Embryonic facial prominence (tissue), 1 donor: ENCODE data around the gene DUOX2.
"Not testable (repeated sequence)": the region's sequence is repeated elsewhere in the genome, so short reads cannot be mapped to it uniquely, and the experiment has no call there.

Experiments used
- DNase-seq: peaks from one replicate; pipeline ENCODE4 v3.0.0-alpha.2; 2016; ENCODE audit errors: extremely low spot score

DUOX2 gene

DNA sequence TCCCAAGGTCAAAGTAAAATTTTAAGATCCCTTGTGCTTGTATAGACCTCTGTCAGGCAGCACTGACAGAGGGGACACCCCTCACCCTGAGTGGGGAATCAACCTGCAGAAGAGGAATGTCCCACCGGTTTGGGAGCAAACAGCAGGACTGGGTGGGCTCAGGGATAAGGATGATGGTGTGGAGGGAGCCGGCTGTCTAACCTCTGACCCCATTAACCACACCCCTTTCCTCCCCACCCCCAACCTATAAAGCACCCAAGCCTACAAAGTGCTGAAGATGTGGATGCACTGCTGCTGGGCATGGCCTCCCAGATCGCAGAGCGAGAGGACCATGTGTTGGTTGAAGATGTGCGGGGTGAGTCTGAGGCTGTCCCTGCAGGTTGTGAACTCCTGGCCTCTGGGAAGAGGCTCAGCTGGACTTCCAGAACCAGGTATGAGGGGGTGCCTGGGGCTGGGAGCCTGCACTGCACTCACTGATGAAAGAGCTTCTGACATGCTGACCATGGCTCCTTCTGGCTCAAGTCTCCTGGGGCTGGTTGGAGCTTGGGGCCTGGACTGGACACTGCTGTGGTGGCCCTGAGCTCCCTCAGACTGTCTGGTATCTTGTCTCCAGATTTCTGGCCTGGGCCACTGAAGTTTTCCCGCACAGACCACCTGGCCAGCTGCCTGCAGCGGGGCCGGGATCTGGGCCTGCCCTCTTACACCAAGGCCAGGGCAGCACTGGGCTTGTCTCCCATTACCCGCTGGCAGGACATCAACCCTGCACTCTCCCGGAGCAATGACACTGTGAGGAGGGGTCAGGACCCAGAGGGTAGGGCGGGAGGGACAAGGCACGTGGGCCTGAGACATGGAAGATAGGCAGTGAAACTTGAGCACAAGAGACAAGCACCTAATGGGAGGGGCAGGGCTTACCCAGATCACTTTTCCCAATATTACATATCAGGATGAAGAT is 25.1 kb upstream of the DUOX2 start:
- no peak for DNase-seq

DNA sequence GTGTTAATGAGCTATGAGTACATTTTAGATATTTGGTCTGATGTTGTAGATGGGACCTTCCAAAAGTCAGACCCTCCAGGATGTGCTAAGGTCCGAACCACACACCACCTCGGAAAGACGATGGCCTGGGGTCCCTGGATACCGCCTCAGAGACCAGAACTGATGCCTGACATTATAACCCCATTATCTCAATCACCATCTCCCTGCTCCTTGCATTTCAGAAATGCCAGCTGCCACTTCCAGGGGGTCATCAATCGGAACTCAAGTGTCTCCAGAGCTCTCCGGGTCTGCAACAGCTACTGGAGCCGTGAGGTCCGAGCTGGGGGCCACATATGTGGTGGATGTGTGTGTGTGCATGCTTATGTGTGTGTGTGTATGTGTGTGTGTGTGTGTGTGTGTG is 23.7 kb upstream of the DUOX2 start:
- DNase-seq, result no peak

- no peak for DNase-seq
Observed at GRCh38 chr15:45136378-45136764, 22.4 kb upstream of the DUOX2 start.

GRCh38 chr15:45135705-45136377 is 21.9 kb upstream of the DUOX2 start:
- DNase-seq, result not testable (repeated sequence)

DNA sequence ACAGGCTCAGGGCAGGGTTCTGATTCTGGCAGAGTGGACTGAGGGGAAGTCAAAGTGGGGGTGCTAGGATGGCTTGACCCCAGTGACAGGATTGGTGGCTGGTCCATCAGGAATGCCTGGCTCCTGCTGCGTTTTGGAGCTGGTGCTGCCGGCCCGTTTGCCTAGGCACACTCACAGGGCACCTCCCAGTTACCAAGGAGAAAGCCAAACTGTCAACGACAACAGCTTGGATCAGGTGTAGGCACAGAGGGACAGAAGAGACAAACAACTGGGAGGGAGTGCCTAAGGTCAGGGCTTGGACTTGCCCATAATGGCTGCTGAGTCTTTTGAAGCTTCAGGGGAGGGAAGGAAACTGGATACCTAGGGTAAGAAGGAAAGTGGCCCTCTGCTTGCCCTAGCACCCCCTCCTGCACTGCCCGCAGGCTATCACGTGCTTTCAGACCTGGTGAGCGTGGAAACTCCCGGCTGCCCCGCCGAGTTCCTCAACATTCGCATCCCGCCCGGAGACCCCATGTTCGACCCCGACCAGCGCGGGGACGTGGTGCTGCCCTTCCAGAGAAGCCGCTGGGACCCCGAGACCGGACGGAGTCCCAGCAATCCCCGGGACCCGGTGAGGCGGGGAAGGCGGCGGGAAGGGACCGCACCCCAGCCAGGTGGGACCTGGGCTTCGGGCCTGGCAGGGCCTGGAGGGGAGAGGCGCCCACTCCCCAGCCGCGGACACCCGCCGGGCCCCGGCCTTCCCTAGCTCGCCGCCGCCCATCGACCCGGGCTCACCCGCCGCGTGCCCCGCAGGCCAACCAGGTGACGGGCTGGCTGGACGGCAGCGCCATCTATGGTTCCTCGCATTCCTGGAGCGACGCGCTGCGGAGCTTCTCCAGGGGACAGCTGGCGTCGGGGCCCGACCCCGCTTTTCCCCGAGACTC is 21.0 kb upstream of the DUOX2 start:
- no peak for DNase-seq

GRCh38 chr15:45134046-45134445 is 20.1 kb upstream of the DUOX2 start:
- DNase-seq, result no peak

DNA sequence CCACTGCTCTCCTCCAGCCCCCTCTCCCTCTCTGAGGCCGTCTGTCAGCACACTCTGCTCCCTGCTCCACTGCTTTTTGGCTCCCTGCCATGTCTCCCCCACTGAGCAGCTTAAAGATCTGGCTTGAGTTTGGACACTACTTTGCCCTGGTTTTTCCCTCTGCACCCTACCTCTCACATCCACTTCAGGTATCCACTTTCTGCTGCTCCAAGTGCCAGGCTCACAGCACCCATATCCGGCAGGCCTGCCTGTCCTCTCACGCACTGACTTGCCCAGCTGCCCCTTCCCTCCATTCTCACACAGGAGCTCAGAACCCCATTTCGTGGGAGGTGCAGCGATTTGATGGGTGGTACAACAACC is 19.6 kb upstream of the DUOX2 start:
- DNase-seq, result no peak

GRCh38 chr15:45132844-45133560 is 19.0 kb upstream of the DUOX2 start:
- DNase-seq, result no peak

GRCh38 chr15:45131510-45131909 is 17.5 kb upstream of the DUOX2 start:
- no peak for DNase-seq

DNA sequence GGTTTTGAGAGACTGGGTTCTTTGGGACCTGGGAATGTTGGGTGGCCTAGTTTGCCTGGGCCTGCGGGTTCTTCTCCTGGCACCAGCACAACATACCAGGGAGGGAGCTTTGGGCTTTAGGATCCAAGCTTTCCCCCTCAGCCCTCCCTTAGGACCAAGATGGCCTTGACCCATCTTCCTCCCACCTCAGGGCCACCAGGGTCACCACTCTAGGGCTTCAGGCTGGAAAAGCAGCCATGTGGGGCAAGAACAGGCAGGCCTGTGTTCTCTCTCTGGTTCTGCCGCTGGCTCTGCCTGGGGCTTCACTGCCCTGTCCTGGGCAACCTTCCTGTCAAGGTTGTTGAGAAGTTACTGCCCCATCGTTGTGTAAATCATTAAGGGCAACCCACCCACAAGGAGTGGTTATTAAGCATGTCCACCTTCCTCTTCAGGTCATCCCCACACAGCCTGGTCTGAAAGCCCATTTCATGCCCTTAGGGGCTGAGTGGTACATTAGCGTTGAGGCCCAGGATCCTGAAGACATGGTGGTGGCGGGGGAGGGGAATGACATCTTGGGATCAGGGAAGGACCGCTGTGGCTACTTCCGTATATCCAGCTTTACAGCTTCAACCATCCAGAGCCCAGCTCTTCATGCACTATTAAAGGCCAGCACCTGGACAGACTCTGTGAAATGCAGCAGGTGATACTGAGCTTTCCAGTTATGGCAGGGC is 16.5 kb upstream of the DUOX2 start:
- no peak for DNase-seq

GRCh38 chr15:45129651-45130129 is 15.7 kb upstream of the DUOX2 start, which contains the start of the genes DUOX1 and DUOXA1:
DUOX1 (plus strand) TSS chr15:45129994; CDS start chr15:45131967, 1,973 bp downstream.
DUOXA1 (minus strand) TSS chr15:45129879; CDS start chr15:45123014, 6,865 bp downstream.
- DNase-seq, result no peak

DNA sequence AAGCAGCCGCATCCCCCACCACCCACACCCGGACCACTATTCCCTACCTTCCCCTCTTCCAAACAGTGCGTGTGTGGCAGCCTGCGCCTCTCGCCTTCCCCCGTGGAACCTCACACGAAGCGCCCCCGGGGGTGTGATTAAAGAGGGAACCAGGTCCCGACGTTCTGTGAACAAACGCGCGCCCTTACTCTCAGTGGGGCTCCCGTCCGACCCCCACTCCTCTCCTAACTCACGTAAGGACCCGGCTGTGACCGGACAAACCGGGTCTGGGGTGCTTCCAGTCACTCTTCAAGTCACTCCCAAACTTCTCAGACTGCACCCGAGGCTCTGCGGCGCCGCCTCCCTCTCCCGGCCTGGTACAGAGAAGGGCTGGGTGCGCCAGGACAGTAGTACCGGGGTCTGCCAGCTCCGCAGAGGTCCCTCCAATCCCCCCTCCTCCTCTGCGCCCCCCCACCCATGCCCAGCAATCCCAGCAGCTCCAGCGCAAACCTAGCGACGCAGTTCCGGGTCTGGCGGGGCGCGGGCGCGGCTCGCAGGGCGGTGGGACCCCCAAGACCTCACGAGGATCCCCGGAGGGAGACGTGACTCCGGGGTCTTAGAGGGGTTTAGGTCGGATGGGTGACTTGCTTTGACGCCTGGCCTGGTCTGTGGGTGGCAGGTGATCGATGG is 15.1 kb upstream of the DUOX2 start:
- no peak for DNase-seq

DNA sequence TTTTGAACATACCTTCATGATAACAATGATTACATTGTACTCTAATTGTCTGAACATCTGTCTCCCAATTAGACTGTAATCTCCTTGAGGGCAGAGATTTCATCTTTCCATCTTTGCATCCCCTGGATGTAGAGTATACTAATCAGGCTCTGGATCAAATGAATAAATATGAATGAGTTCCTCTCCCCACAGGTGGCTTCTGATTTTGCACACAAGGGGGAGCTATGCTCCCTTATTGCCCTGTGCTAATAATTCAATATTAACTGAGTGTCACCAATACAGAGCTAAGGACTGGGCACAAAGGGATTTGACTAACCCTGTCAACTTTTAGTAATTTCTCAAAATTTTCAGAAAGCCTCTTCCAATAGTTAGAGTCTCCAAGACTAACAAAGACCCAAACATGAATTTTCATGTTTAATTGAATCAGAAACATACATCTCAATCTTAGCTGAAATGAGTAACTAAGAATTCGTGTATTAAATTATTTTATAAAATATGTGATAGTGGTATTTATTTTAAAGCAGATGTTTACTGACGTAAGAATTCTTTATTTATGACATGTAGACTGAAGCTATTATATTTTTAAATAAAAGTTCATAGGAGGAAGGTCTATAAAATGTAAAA is 12.7 kb upstream of the DUOX2 start:
- no peak for DNase-seq

GRCh38 chr15:45123397-45123796 is 9.4 kb upstream of the DUOX2 start:
- no peak for DNase-seq

DNA sequence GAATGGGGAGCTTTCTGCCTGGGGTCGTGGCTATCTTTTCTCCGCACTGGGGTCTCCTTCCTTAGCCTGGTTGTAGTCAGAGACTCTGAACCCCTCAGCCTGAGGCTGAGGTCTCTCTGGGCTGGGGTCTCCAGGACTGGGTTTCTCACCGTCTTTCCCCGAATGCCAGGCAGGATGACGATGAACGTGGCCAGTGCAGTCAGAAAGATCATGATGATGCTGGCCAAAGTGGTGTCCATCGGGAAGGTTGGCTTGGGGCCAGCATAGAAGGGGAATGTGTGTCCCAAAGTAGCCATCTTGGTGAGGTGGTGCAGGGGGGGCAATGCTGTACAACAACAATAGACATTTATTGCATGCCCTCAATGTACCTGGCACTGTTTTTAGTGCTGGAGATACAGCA is 8.7 kb upstream of the DUOX2 start:
- DNase-seq, result no peak

DNA sequence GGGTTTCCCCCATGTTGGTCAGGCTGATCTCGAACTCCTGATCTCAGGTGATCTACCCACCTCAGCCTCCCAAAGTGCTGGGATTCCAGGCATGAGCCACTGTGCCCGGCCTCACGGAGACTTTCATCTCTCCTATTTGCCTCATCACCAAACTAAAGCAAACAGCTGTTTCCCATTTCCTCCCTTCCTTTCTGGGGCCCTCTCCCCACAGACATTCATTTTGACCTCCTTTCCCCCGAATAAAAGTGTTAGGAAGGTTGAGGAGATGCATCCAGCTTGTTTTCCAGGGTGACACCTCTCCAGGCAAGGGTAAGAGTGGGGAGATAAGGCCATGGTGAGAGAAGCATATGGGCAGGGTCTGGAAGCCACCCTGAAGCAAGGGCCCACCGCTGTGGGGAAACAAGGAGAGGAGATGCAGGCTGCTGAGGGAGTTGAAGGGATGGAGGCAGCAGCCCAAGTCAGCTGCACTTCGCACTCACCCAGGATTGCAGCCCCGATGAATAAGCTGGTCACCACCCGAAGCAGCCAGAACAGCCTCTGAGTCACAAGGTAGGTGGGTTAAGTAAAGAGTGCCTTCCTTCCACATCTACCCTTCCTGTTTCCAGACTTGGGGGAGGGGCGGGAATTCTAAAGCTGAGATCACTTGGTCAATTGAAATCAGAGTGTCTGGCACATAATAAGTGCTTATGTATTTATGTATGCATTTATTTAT is 7.9 kb upstream of the DUOX2 start:
- no peak for DNase-seq

DNA sequence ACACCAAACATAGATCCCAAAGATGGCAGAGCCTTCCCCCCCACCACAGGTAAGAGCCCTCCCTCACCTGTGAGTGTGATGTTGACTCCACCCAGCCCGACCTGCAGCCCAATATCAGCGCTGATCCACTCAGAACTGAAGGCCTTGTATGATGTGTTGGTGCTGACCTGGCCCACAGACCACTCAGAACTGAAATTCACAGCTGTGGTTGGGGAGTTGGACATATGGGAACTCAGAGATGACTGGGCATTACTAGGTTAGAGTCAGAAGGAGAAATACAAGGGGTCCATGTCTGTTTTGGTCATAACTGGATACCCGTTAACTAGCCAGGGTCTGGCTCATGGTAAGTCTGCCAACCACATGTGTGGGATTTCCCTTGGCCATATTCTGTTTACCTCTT is 7.0 kb upstream of the DUOX2 start:
- DNase-seq, result no peak

DNA sequence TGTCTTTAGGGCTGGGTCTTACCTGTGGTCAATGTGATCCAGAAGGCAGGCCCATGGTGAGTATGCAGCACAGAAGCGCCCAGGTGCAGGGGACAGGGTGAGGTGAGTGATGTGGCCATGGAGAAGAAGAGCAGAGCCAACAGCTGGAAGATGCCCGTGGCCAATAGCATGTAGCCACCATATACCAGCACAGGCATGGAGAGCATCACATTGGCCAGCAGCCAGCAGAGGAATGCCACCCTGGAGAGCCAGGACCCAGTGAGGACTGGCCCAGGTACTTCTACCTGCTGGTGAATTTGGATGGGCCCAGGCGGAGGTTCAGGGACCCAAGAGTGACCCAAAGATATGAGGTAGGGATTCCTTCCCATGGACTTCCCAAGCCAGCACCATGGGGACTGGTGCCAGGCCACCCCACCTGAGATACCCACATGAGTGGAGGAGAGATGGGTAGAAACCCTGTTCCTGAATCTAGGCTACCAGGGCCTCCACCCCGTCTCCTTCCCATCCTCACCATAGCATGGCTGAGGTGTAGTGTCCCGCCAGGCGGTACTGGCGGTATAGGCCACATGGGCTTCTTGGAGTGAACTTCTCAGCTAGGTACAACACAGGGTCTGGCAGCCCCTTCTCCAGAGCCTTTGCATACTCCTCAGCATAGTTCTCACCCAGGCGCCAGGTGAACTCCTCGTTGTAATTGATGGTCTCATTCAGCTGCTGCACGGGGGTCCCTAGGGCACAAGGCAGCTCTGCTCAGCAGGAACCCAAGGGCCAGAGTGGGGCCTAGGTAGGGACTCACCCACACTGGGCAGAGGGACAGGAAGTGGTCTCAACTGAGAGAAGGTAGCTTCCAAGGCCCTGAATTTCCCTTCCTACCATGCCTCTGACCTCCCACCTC is 6.4 kb upstream of the DUOX2 start:
- DNase-seq, result no peak
